Measurements from ENCODE around the gene SSR1. TPM values are rescaled to one million over a fixed set of nuclear protein-coding genes. Genes with fewer than 3 reads are reported as not detected.
A peak's percentile ranks its signal among the peaks of the same experiment; 100 is the strongest.

Gene SSR1
- total and polyA plus RNA-seq, 9 of the 15 experiments (the other 6 are each of a cell fraction or from before 2014, with no cell fraction given): 87.7 to 220 (median 144) TPM

DNA sequence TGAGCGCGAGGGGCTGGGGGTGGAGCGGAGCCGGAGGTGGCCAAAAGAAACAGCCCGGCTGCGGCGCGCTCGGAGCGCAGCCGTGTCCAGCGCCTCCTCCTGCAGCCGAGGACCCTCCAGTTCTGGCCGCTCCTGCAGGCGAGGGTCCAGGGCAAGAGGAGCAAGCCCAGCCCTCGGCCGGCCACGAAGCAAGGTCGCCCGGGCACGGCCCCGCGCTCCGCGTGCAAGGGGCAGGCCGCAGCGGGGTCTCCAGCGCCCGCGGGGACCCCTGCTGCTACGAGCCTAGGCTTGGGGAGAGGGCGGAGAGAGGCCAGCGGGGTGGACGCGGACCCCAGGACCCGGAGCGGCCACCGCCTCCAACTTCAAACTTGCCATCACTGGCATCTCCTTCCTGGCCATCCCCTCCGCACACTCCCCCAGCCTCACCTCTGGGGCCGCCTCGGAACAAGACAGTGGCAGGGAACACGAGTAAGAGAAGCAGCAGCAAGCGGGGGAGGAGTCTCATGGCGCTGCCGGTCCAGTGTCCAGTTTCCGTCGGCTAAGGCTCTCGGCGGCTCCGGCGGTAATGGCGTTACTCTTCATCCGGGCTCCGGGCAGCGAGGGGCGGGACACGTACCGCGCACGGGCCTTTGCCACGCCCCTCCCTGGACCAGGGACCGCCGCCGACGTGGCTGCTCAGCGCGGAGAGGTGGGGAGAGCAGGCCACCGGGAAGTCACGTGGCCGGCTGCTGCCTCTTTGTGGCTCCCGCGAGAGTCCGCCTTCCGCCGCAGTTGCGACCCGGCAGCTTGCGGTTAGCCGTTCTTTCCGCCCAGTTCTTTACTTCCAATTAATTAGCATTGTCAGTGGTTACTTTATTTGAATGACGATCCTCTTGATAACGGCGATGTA, at the start of gene SSR1 (continued):
- TF ChIP-seq EP400 (IDR thresholded peaks at IDR 0.05): peak; percentile 96
- TF ChIP-seq PTTG1 (tag; IDR thresholded peaks at IDR 0.05; ENCODE audit: low read depth): no peak
- peak; percentile 82 for TF ChIP-seq GABPB1 (CRISPR knock-in tag; IDR thresholded peaks at IDR 0.05)
- TF ChIP-seq SAFB (IDR thresholded peaks at IDR 0.05; ENCODE audit: borderline replicate concordance, low read depth, low read length): 0 out of 2 replicates have a peak, but pooled peaks have one; percentile 45
- TF ChIP-seq CBX8 (IDR thresholded peaks at IDR 0.05; ENCODE audit: borderline replicate concordance, extremely low read depth, low read depth, low read length, poor library complexity, severe bottlenecking): no peak
- TF ChIP-seq NFIX (CRISPR knock-in tag; IDR thresholded peaks at IDR 0.05; ENCODE audit: low read depth): no peak
- no peak for TF ChIP-seq DLX4 (CRISPR knock-in tag; IDR thresholded peaks at IDR 0.05)
- TF ChIP-seq NFYB (IDR thresholded peaks at IDR 0.05; ENCODE audit: extremely low read depth, insufficient read length): no peak
- TF ChIP-seq IFI16 (CRISPR knock-in tag; IDR thresholded peaks at IDR 0.05): no peak
- TF ChIP-seq, protein P1, sequence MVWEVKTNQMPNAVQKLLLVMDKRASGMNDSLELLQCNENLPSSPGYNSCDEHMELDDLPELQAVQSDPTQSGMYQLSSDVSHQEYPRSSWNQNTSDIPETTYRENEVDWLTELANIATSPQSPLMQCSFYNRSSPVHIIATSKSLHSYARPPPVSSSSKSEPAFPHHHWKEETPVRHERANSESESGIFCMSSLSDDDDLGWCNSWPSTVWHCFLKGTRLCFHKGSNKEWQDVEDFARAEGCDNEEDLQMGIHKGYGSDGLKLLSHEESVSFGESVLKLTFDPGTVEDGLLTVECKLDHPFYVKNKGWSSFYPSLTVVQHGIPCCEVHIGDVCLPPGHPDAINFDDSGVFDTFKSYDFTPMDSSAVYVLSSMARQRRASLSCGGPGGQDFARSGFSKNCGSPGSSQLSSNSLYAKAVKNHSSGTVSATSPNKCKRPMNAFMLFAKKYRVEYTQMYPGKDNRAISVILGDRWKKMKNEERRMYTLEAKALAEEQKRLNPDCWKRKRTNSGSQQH (CRISPR knock-in tag; IDR thresholded peaks at IDR 0.05): no peak
- TF ChIP-seq TOE1 (IDR thresholded peaks at IDR 0.05; ENCODE audit: borderline replicate concordance): peak; percentile 98
- TF ChIP-seq TOE1 (CRISPR knock-in tag; IDR thresholded peaks at IDR 0.05; ENCODE audit: borderline replicate concordance, low read depth): no peak
- peak; percentile 66; the same call in 1 of the 2 replicates for TF ChIP-seq CHCHD3 (CRISPR knock-in tag; IDR thresholded peaks at IDR 0.05)
- peak; percentile 95 for TF ChIP-seq POLR2G (IDR thresholded peaks at IDR 0.05; ENCODE audit: low read depth, low read length)
- no peak for TF ChIP-seq ZNF165 (CRISPR knock-in tag; IDR thresholded peaks at IDR 0.05; ENCODE audit: borderline replicate concordance)
- TF ChIP-seq NCOR1 (IDR thresholded peaks at IDR 0.05): no peak
- no peak for TF ChIP-seq IRF2 (CRISPR knock-in tag; IDR thresholded peaks at IDR 0.05)
- TF ChIP-seq TCF7 (IDR thresholded peaks at IDR 0.05; ENCODE audit: borderline replicate concordance): no peak
- TF ChIP-seq ZNF347 (CRISPR knock-in tag; IDR thresholded peaks at IDR 0.05; ENCODE audit: low read depth): no peak
- no peak for TF ChIP-seq SRSF1 (IDR thresholded peaks at IDR 0.05; ENCODE audit: low read depth, low read length)
- TF ChIP-seq ERF (CRISPR knock-in tag; IDR thresholded peaks at IDR 0.05): no peak; the same call in none of the 2 replicates
- TF ChIP-seq CSDE1 (IDR thresholded peaks at IDR 0.05): no peak
- no peak for TF ChIP-seq ZNF140 (CRISPR knock-in tag; IDR thresholded peaks at IDR 0.05)
- no peak for TF ChIP-seq TFAM (CRISPR knock-in tag; conservative IDR thresholded peaks at IDR 0.05)
